ENCODE results near the gene UBE2J2.

Gene UBE2J2

GRCh38 chr1:1295154-1295923 is 21.7 kb upstream of the UBE2J2 start:
- no peak for DNase-seq

- no peak for DNase-seq
Measured at GRCh38 chr1:1294250-1294890, 20.7 kb upstream of the UBE2J2 start.

GRCh38 chr1:1293263-1294249 is 19.9 kb upstream of the UBE2J2 start:
- DNase-seq, result no peak

GRCh38 chr1:1292851-1293250 is 19.2 kb upstream of the UBE2J2 start:
- no peak for DNase-seq

GRCh38 chr1:1292442-1292779 is 18.8 kb upstream of the UBE2J2 start:
- no peak for DNase-seq

GRCh38 chr1:1291548-1292441 is 18.1 kb upstream of the UBE2J2 start:
- DNase-seq, result peak; percentile 29

- no peak for DNase-seq
Measured at GRCh38 chr1:1291023-1291528, 17.4 kb upstream of the UBE2J2 start.

GRCh38 chr1:1290238-1290731 is 16.6 kb upstream of the UBE2J2 start:
- DNase-seq, result peak; percentile 75

- no peak for DNase-seq
Measured at GRCh38 chr1:1287288-1288110, 13.8 kb upstream of the UBE2J2 start.

GRCh38 chr1:1286313-1287261 is 12.9 kb upstream of the UBE2J2 start:
- no peak for DNase-seq

GRCh38 chr1:1285611-1286311 is 12.1 kb upstream of the UBE2J2 start:
- DNase-seq, result no peak

- no peak for DNase-seq
Measured at GRCh38 chr1:1285102-1285571, 11.5 kb upstream of the UBE2J2 start.

- no peak for DNase-seq
Measured at GRCh38 chr1:1284221-1285101, 10.8 kb upstream of the UBE2J2 start.

- DNase-seq, result no peak
Measured at GRCh38 chr1:1283821-1284220, 10.2 kb upstream of the UBE2J2 start.

- no peak for DNase-seq
Measured at GRCh38 chr1:1282998-1283397, 9.3 kb upstream of the UBE2J2 start.

GRCh38 chr1:1281533-1282321 is 8.1 kb upstream of the UBE2J2 start:
- DNase-seq, result no peak
